IPS-20b (cell line): ENCODE data around the gene RUSC1.
"Not testable (repeated sequence)": the region's sequence is repeated elsewhere in the genome, so short reads cannot be mapped to it uniquely, and the experiment has no call there.

ENCODE experiments used
- H3K27ac ChIP-seq: one replicate; pipeline ENCODE4 v1.5.1; 2013; ENCODE audit warnings: low read length
- H3K27me3 ChIP-seq: 2 replicates; pipeline ENCODE4 v1.6.1; 2013; ENCODE audit warnings: mild to moderate bottlenecking, low read length, inconsistent platforms; ENCODE audit not compliant: insufficient read depth
- H3K36me3 ChIP-seq: 2 replicates; pipeline ENCODE4 v1.6.1; 2013; ENCODE audit warnings: low read depth, mild to moderate bottlenecking, inconsistent platforms, low read length, moderate library complexity; ENCODE audit not compliant: insufficient read depth
- H3K4me1 ChIP-seq: 2 replicates; pipeline ENCODE4 v1.6.1; 2013; ENCODE audit warnings: mild to moderate bottlenecking, control low read depth, inconsistent platforms, low read length, moderate library complexity; ENCODE audit not compliant: insufficient read depth
- H3K4me3 ChIP-seq: 2 replicates; pipeline ENCODE4 v1.5.1; 2013; ENCODE audit warnings: mild to moderate bottlenecking, low read length, inconsistent platforms
- H3K9ac ChIP-seq: 2 replicates; pipeline ENCODE4 v1.6.1; 2013; ENCODE audit warnings: low read depth, mild to moderate bottlenecking, inconsistent platforms, low read length, moderate library complexity
- H3K9me3 ChIP-seq: 2 replicates; pipeline ENCODE4 v1.6.1; 2013; ENCODE audit warnings: mild to moderate bottlenecking, low read depth, low read length, inconsistent platforms; ENCODE audit not compliant: insufficient read depth

Gene RUSC1

DNA sequence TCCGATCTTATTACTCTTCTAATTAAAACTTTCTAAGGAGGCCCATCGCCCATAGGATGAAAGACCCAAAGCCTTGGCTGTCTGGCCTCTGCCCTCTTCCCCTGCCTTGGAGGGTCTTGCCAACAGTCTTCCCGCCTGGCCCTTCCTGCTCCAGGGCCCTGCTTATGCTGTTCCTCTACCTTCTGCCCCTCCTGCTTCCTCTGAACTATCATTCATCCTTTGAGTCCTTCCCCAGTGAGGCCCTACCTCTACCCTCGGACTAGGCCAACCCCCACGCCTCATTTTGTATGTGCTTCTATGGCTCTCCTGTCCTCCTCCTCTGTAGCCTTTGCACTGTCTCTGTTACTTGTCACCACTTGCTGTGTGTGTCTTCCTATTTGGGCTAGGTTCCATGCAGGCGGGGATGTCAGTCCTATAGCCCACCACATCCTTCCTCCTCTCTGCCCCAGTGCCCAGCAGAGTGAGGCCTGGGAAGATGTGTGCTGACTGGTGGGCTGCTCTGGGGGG is 5.4 kb downstream of the RUSC1 start:
- Histone ChIP-seq H3K4me3 (no peak overlapping the region; the same call in 1 of the 2 replicates), H3K36me3 (peaks cover 44% of the 10 kb centered on the region), H3K4me1 (peaks cover 7% of the 10 kb centered on the region), H3K27ac (no peak overlapping the region), H3K9me3 (no peaks in the 10 kb centered on the region), H3K9ac (no peak overlapping the region), H3K27me3 (peaks cover 15% of the 10 kb centered on the region)

DNA sequence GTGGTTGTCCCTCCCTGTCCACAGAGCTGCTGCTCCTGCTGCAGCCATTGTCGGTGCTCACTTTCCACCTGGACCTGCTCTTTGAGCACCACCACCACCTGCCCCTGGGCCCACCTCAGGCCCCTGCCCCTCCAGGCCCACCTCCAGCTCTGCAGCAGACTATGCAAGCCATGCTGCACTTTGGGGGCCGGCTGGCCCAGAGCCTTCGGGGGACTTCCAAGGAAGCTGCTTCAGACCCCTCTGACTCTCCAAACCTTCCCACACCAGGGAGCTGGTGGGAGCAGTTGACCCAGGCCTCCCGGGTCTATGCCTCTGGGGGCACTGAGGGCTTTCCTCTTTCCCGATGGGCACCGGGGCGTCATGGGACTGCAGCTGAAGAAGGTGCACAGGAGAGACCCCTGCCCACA is 5.9 kb downstream of the RUSC1 start:
- H3K9me3 ChIP-seq, result no peaks in the 10 kb centered on the region
- H3K4me3 ChIP-seq, result no peak overlapping the region
- H3K9ac ChIP-seq, result no peak overlapping the region
- H3K36me3 ChIP-seq, result peaks cover 49% of the 10 kb centered on the region
- H3K4me1 ChIP-seq, result peaks cover 7% of the 10 kb centered on the region
- H3K27ac ChIP-seq, result no peak overlapping the region
- H3K27me3 ChIP-seq, result peaks cover 10% of the 10 kb centered on the region

DNA sequence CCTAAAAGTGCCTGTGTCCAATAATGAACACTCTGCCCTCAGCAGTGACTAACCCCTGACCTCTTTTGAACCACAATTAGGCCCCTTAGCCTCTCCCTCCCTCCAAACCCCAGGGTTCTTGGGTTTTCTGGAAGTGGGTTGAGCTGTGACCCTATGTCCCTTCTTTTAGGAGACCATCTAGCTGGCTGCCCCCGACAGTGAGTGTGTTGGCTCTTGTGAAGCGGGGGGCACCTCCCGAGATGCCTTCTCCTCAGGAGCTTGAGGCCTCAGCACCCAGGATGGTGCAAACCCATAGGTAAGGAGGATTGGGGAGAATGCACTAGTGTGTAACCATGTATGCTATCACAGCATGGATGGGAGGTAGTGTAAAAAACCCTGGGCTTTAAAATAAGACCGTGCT is 7.3 kb downstream of the RUSC1 start:
- H3K27me3 ChIP-seq, result no peaks in the 10 kb centered on the region
- H3K9me3 ChIP-seq, result no peaks in the 10 kb centered on the region
- H3K27ac ChIP-seq, result no peak overlapping the region
- H3K4me1 ChIP-seq, result no peaks in the 10 kb centered on the region
- peaks cover 49% of the 10 kb centered on the region for H3K36me3 ChIP-seq
- no peak overlapping the region for H3K9ac ChIP-seq
- H3K4me3 ChIP-seq, result no peak overlapping the region

DNA sequence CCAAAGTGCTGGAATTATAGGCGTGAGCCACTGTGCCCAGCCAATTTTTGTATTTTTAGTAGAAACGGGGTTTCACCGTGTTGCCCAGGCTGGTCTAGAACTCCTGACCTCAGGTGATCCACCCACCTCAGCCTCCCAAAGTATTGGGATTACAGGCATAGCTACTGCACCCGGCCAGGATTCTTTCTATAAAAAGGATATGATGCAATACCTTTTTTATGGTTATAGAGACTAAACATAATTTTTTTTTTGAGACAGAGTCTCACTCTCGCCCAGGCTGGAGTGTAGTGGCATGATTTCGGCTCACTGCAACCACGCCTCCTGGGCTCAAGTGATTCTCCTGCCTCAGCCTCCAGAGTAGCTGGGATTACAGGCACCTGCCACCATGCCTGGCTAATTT is 8.2 kb downstream of the RUSC1 start:
- H3K4me3 ChIP-seq, H3K9me3 ChIP-seq, H3K4me1 ChIP-seq, H3K9ac ChIP-seq, H3K27ac ChIP-seq, H3K27me3 ChIP-seq: not testable (repeated sequence)
- H3K36me3 ChIP-seq, result peaks cover 53% of the 10 kb centered on the region

DNA sequence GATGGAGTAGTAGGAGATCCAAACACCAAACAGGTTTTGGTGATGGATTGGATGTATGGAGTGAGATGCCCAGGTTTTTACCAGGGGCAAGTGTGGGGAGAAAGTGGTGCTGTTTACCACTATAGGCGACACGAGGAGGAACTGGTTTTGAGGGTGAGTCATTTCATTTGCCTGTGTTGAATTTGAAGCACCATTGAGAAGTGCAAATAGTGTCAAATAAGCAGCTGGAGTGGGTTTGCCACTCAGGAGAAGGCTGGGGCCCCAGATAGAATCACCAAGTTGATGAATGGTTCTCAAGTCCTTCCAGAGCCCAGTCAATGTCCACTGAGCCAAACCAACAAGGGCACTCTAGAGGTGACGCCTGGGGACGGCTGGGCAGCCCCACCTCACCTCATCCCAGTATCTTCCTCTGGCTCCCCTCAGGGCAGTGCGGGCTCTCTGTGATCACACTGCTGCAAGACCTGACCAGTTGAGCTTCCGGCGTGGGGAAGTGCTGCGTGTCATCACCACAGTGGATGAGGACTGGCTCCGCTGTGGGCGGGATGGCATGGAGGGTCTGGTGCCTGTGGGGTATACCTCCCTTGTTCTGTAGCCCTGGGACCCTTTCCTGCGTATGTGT is 9.4 kb downstream of the RUSC1 start:
- Histone ChIP-seq H3K4me1 (no peaks in the 10 kb centered on the region), H3K9me3 (no peaks in the 10 kb centered on the region), H3K36me3 (peaks cover 60% of the 10 kb centered on the region), H3K9ac (no peak overlapping the region), H3K27ac (no peak overlapping the region), H3K27me3 (no peaks in the 10 kb centered on the region), H3K4me3 (no peak overlapping the region)

DNA sequence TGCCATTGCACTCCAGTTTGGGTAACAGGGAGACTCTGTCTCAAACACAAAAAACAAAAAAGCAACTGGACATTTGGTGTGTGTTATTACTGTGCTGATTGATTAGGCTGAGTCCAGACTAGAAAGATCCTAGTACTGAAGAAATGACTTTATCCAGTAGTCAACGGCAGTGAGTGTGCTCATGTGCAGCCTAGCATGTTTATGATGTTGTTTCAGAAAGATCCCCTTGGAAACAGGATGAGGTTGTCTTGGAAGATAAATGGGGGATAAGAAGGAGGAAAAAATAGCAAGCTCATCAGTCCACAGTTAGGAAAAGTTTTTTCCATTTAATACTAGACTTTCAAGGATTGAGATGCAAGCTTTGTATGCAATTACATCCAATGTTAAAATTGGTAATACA is 14.3 kb downstream of the RUSC1 start:
- Histone ChIP-seq H3K9me3 (no peaks in the 10 kb centered on the region), H3K36me3 (peaks cover 73% of the 10 kb centered on the region), H3K4me3 (no peak overlapping the region), H3K27me3 (no peaks in the 10 kb centered on the region), H3K9ac (no peak overlapping the region), H3K27ac (no peak overlapping the region), H3K4me1 (no peaks in the 10 kb centered on the region)

DNA sequence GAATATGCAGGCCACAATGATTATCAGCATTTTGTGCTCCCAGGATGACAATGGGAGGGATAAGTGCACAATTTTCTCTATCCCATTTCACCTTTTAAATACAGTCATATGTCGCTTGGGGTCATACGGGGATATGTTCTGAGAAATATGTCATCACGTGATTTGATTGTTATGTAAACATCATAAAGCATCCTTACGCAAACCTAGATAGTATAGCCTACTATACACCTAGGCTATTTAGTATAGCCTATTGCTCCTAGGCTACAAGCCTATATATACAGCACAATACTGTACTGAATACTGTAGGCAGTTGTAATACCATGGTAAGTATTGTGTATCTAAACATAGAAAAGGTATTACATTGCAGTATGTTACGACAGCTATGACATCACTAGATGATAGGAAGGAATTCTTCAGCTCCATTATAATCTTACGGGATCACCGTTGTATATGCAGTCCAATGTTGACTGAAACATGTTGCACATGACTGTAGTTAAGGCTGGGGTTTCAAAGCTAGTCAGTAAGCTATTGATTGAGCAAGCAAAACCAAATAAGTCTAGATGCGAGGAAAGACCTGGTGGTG is 18.9 kb downstream of the RUSC1 start:
- Histone ChIP-seq H3K27me3 (no peaks in the 10 kb centered on the region), H3K4me3 (no peak overlapping the region), H3K9me3 (no peaks in the 10 kb centered on the region), H3K36me3 (peaks cover 93% of the 10 kb centered on the region), H3K4me1 (no peaks in the 10 kb centered on the region), H3K9ac (no peak overlapping the region), H3K27ac (no peak overlapping the region)

DNA sequence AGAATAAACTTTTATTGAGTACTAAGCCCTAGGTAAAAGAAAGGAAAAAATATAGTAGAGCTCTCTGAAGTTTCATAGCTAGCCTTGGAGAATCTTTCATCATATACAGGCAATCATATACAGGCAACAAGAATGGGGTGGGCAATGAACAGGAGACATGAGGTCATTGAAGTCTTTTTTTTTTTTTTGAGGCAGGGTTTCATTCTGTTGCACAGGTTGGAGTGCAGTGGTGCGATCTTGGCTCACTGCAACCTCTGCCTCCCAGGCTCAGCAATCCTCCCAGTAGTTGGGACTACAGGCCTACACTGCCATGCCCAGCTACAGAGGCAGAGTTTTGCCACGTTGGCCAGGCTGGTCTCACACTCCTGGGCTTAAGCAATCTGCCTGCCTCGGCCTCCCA is 22.1 kb downstream of the RUSC1 start:
- H3K4me1 ChIP-seq, result no peaks in the 10 kb centered on the region
- no peak overlapping the region for H3K27ac ChIP-seq
- peaks cover 87% of the 10 kb centered on the region for H3K36me3 ChIP-seq
- H3K27me3 ChIP-seq, result no peaks in the 10 kb centered on the region
- H3K9ac ChIP-seq, result no peak overlapping the region
- no peaks in the 10 kb centered on the region for H3K9me3 ChIP-seq
- H3K4me3 ChIP-seq, result no peak overlapping the region

DNA sequence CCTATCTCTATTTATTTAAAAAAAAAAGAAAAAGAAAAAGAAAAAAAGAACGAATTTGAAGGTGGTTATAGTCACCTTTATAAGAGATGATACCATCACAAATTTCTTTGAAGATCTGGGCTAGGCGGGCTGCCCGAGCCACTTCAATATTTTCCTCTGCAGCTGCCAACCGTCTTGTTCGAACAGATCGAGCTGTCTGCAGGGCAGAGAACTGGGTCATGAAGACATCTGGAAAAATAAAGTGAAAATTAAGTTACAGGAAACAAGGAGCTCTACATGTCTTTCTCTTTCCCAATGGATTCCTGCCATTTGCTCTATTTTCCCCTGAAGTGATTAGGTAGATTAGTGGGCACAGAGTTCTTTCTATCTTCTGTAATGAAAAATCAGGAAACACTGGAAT is 31.9 kb downstream of the RUSC1 start:
- Histone ChIP-seq H3K9ac (no peak overlapping the region), H3K27me3 (no peaks in the 10 kb centered on the region), H3K36me3 (peaks cover 75% of the 10 kb centered on the region), H3K9me3 (no peaks in the 10 kb centered on the region), H3K27ac (no peak overlapping the region), H3K4me3 (no peak overlapping the region), H3K4me1 (no peaks in the 10 kb centered on the region)

DNA sequence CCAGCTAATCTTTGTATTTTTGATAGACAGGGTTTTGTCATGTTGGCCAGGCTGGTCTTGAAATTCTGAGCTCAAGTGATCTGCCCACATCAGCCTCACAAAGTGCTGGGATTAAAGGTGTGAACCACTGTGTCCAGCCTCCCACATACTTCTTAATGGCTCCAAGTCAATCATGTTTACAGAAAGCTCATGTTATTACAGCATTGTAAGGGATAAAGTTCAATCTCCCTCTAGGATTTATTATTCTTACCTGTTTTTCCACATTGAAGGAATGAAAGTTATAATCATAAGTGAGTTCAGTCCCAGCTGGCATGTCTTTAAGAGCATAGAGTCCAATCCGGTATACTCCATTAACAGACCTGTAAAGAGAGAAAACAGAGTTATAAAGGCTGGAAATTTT is 39.4 kb downstream of the RUSC1 start:
- Histone ChIP-seq H3K27me3 (no peaks in the 10 kb centered on the region), H3K4me3 (no peak overlapping the region), H3K9me3 (no peaks in the 10 kb centered on the region), H3K4me1 (no peaks in the 10 kb centered on the region), H3K9ac (no peak overlapping the region), H3K36me3 (peaks cover 39% of the 10 kb centered on the region), H3K27ac (no peak overlapping the region)

DNA sequence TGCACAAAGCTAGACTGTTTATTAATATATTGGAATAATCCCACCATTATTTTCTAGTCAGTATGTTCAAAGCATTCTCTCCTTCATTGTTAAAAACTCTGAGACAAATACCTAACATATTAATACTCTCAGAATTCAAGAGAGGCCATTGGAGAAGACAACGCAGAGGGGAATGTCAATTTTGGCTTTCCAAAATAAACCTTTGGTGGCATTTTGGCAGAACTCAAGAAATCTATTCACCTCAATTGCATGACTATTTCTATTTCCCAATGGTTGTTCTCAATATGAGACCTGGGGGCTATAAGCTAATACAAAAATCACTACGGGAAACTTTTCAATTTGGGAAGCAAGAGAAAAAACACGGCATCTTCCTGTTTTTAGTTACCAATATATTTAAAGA is 58.5 kb downstream of the RUSC1 start:
- H3K4me1 ChIP-seq, result no peaks in the 10 kb centered on the region
- H3K9me3 ChIP-seq, result no peaks in the 10 kb centered on the region
- H3K27ac ChIP-seq, result no peak overlapping the region
- H3K36me3 ChIP-seq, result peaks cover 42% of the 10 kb centered on the region
- no peak overlapping the region for H3K9ac ChIP-seq
- no peaks in the 10 kb centered on the region for H3K27me3 ChIP-seq
- no peak overlapping the region for H3K4me3 ChIP-seq

DNA sequence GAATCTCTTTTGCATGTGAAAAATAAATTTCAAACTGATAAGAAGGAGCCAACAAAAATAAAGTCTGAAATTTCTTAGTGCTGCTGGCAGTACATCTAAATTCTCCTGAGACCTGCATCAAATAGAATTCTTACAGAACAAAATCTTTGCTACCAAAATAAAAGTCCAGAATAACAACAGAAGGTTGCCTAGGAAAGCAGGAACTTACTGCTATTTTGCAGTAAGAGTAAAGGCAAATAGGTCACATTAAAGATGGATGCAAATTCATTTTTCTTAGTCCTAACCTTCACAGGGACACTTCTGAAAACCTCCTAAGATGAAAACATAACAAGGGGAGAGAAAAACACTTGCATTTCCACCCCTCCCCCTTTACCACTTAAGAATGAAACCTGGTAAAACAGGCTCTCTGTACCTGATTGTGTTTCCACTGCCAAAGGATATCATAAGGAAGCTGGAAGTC is 59.0 kb downstream of the RUSC1 start:
- H3K27ac ChIP-seq, result no peak overlapping the region
- no peak overlapping the region for H3K9ac ChIP-seq
- H3K4me1 ChIP-seq, result no peaks in the 10 kb centered on the region
- no peak overlapping the region for H3K4me3 ChIP-seq
- H3K27me3 ChIP-seq, result no peaks in the 10 kb centered on the region
- H3K36me3 ChIP-seq, result peaks cover 39% of the 10 kb centered on the region
- no peaks in the 10 kb centered on the region for H3K9me3 ChIP-seq
